ENCODE data around the gene ALG10.
"Not testable (repeated sequence)": the region's sequence is repeated elsewhere in the genome, so short reads cannot be mapped to it uniquely, and the experiment has no call there.

Gene ALG10, protein sequence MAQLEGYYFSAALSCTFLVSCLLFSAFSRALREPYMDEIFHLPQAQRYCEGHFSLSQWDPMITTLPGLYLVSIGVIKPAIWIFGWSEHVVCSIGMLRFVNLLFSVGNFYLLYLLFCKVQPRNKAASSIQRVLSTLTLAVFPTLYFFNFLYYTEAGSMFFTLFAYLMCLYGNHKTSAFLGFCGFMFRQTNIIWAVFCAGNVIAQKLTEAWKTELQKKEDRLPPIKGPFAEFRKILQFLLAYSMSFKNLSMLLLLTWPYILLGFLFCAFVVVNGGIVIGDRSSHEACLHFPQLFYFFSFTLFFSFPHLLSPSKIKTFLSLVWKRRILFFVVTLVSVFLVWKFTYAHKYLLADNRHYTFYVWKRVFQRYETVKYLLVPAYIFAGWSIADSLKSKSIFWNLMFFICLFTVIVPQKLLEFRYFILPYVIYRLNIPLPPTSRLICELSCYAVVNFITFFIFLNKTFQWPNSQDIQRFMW

DNA sequence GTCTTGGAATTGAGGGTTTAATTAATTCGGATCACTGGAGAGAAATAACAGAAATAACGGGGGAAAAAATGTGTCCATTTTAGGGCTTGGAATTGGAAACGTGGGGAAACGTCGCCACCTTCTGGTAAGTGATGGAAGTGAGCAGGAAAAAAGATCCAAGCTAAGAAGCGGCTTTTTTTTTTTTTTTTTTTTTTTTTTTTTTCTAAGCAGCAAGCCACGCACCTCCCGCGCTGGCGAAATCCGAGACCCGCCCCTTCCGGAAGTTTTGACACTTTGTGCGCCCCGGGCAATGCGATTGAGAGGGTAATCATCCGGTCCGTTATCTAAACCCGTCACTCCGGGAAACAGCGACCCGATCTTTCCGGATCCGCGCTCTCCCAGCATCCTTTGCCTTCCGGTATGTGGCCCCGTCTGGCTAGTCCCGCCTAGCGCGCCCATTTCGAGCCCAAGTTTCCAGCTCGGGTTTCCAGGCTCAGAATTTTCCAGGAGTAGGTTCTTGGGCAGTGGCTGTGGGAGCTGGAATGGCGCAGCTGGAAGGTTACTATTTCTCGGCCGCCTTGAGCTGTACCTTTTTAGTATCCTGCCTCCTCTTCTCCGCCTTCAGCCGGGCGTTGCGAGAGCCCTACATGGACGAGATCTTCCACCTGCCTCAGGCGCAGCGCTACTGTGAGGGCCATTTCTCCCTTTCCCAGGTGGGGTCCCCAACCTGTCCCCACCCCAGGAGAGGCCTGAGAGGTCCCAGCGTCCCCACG, at the start of gene ALG10:
ALG10 (plus strand) TSS at position 418 of the 752 bp plus-strand sequence; CDS start at position 522, 104 bp downstream.
- DNase-seq: peak; percentile 97

DNA sequence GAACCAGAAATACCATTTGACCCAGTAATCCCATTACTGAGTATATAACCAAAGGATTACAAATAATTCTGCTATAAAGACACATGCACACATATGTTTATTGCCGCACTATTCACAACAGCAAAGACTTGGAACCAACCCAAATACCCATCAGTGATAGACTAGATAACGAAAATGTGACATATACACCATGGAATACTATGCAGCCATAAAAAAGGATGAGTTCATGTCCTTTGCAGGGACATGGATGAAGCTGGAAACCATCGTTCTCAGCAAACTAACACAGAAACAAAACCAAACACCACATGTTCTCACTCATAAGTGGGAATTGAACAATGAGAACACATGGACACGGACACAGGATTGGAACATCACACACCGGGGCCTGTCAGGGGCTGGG, 49.4 kb upstream of the ALG10 start:
- not testable (repeated sequence) for DNase-seq

DNA sequence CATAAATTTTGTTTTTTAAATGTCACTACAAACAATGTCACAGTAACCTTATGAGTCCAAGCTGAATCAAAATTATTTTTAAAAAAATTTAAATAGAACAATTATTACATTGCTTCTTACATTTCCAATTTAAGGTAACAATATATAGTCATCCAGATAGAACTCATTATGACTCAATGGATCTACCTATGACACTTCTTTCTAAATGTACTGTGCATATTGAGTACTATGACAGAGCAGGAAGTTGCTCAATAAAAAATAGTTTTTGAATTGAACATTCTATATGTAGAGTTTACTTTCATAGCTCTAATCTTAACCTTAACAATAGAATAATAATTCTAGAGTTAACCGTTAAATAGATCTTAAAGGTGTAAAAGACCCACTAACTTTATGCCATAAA, 44.4 kb upstream of the ALG10 start:
- no peak for DNase-seq

DNA sequence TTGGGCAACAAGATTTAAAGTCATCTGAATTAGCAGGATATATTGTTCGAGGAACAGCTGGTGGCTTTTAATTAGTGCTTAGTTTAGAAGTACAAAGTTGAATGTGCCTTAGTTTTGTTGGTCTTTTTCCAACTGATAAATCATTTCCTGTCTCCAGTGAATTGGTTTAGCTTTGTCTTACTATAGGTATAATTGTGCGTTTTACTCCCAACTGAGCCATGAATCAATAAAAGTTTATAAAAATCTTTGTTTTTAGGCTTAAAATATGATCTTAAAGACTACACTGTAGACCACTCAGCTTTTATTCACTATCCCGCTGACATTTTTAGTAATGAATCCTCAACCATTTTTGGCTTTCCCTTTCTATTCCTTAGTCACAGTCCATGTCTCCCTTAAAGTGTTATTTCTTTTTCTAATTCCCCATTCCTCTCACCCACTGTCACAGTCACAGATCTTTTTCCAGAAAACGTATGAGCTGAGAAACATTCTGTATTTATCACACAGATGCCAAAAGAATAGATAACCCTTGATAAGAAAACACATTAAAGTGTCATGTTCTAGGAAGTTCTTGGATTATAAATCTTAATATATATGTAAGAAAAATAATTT, 34.0 kb upstream of the ALG10 start:
- no peak for DNase-seq

DNA sequence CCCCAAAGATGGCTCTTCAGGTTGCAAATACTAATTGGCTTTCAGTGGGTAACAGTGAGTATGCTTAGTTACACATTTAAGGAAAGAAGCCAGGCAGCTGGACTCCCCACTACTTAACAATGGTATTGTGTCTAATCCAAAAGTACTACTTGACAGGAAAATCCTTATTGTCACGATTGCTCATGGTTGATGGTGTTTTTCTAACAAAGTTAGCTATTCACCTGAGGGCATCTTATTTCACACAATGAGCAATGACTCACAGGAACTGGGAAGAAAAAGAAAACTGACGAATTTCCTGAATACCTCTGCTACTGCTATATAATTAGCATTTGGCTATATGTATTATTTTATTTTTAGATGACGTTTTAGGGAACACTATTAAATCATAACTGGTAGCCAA, 33.4 kb upstream of the ALG10 start:
- no peak for DNase-seq

DNA sequence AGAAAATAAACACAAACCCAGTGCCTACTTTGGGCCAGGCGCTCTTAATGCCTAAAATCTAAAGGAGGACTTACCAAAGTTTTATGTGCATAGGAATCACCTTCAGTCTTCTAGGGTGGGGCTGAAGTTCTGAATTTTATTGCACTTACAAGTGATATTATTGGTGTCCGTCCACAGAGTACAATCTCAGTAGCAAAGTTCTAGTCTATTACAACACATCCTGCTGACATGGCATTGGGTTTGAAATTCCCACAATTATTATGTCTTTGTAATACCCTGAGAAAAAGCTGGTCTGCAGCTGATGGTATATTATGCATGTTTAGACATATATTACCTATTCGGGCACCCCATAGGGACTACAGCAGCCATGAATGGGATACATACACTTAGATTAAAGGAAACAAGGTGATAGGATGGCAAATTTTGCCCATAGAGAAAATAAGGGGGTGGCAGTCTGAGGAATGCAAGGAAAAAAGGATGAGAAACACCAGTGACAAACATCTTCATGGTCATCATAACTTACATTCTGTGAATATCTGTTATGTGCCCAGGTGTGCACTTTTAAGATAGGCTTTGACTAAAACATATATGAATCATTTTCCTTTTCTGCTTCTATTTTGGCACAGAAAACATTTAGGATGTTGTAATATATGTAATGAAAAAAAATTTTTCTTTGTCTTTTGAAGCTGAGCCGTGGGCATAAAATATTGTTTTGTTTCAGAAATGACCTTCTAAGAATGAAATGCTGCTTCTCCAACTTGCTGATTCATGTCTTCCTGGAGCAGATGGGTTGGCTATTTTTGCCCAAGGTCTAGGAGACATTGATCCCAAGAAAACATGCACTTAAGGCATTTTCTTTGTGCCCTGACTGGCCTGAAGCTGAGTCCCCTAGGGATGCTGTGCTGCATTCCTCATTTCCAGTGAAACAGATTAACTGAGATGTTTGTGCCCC, 27.2 kb upstream of the ALG10 start:
- no peak for DNase-seq

DNA sequence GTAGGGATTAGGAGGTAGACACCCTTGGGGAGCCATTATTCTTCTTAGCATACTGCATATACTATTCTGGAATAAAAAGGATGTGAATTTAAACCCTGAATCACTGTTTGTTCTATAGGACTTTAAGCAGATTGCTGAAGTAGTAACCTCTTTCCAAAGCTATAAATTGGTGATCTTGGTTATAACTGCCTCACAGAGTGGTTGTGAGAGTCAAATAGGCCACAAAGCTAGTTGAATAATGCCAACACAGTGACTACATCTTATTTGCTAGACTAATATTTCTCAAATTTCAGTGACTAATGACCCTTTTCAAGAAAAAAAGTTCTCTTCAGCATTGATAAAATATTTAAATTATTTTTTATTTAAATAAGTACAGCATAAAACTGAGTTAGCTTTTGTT, 13.5 kb upstream of the ALG10 start:
- not testable (repeated sequence) for DNase-seq

DNA sequence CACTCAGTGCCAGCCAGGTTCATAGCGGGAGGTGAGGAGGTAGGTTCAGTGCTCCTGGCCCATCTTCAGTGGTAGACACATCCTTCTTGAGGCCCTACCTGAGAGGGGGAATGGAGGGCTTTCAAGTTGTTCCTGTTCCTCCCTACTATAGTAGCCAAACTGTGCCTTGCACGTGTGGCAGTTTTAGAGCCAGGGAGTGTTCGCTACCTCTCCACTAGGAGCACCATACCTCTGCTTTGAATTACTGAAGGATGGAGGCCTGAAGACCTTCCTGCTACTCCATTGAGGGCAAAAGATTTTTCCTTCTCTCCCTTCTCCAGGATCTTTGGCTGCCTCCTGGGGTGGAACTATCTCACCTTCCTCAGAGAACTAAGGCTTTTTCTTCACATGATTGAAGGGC, 5.9 kb upstream of the ALG10 start:
- no peak for DNase-seq

DNA sequence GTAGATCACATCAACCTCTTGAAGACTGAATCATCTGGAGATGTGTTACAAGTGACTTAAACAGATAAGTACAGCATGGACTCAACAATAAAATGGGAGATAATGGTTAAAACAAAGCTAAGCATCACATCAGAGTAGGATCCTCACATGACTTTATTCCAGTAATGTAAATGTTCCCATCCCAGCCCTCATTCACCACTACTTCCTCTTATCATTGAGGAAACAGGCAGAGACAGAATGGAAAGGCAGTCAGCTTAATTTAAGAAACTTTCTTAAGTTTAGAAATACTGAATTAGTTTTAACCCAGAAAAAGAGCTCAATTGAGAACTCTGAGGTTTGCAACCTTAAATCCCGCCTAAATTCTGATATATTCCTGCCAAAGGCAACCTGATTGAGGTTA, 1.2 kb upstream of the ALG10 start:
- no peak for DNase-seq

DNA sequence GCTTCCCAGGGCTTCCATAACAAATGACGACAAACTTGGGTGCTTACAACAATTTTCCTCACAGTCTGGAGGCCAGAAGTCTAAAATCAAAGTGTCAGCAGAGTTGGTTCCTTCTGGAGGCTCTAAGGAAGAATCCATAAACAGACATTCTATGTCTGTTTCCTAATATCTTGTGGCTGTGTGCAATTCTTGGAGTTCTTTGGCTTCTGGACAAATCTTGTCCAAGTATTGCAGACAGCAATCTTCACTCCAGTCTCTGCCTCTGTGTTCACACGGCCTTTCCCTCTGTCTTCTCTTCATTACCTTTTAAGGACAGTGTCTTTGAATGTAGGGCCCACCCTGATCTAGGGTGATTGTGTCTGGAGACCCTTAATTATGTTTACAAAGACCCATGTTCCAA, 5.4 kb downstream of the ALG10 start:
- DNase-seq: not testable (repeated sequence)

DNA sequence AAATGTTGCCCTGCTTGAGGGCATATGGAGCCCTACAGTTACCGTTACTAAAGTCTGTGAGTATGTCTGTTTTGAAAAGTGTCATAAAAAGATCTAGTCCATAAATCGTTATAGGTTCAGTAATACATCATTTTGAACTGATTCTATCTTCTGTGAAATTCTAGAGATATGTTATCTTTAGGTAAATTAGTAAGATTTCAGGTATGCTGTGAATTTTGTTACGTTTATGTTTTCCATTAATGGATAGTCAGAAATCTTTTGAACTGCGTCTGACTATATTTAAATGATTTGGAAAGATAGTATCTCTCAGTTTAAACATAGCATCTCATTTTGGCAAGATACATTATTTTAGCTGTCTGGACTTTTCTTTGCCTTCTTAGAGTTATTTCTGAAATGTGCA, 8.3 kb downstream of the ALG10 start:
- DNase-seq: no peak

DNA sequence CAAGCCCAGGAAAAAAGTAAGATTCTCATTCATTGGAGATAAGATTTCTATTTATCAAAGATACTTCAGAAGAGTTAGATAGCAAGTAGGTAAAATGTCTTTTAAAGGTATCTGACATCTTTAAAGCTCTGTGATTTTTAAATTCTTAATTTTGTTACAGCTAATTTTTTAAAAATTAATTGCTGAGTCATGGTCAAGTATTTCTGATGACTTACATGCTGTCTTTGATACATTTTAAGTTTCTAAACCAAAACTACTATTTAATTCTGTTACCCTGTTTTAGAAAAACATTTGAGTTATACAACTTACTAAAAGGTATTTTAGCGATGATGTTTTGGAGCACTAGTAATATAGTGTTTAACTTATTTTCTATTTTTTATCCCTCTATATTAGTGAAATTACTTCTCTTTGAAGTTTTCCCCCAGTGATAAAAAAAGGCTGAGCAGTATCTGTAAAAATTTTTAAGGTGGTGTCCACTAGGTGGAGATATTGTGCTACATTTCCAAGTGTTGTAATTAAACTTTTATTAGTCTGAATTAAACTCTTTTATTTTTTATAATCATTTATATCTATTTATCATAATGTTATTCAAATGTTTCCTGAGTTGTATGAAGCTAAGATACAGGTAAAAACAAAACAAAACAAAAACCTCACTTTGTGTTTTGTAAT, 11.5 kb downstream of the ALG10 start:
- no peak for DNase-seq

DNA sequence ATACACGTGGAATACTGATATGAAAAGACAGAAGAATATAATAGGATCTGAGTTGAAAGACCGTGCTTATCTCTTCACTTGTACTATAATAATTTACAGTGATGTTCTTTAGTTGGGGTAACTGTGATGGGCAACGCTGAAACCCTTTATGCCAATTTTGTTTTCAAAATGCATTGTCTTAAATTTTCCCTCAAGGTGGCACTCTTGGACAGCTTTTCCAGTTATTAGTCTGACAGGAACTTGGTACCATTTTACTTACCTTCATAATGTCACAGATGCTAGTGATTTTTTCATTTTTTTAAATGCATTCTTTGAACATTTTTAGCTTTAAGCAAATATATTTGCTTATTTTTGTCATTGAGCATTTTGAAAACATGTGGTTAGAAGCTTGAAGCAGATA, 16.1 kb downstream of the ALG10 start:
- DNase-seq: peak; percentile 1

DNA sequence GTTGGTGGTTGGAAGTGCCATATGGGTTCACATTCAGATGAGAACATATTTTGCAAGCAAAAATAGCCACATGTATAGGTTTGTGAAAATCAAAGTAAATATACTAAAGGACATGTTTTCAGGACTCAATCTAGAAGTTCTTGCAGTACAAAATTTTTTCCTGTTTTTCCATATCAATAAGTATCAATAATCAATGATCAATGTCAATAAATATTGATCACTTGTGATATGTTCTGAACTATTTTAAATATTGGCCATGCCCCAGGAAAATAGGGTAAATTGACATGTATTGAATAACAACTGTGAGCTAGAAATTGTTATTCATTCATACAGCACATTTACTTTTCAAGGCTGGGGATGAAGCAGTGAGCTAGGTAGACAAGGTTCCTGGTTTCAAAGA, 24.3 kb downstream of the ALG10 start:
- no peak for DNase-seq

DNA sequence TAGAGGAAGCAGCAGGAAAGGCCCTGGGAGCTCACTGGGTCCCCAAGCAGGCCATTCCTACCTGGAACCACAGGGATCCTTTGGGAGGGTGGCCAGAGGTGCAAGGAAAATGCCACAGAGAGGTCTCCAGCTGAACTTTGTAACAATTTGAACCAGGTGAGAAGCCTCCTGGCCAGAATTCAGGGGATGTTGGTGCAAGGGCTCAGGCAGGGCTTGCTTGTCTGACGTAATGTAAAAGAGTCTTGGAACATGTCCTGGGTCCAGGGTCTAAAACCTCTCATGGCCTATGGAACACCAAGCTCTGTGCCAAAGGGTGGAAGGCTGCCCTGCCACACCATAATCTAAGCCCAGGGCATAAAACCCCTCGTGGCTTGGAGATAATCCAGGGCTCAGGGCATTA, 25.6 kb downstream of the ALG10 start:
- not testable (repeated sequence) for DNase-seq

DNA sequence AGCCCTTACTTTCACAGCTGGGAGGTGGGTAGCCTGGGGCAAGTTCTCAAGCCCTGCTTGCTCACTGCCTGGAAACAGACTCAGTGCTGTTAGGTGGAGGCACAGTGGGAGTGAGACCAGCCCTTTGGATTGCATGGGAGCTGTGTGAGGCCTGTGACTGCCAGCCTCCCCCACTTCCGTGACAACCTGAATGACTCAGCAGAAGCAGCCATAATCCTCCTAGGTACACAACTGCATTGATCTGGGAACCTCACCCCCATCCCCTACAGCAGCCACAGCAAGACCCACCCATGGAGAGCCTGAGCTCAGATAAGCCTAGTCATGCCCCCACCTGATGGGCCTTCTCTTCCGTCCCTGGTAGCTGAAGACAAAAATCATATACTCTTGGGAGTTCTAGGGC, 26.4 kb downstream of the ALG10 start:
- DNase-seq: no peak

DNA sequence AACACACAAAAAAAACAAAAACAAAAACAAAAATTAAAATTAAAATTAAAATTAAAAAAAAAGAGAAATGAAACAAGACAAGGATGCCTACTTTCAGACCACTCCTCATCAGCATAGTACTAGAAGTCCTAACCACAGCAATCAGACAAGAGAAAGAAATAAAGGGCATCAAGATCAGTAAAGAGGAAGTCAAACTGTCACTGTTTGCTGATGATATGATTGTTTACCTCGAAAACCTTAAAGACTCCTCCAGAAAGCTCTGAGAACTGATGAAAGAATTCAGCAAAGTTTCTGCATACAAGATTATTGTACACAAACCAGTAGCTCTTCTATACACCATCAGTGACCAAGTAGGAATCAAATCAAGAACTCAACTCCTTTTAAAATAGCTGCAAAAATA, 29.2 kb downstream of the ALG10 start:
- DNase-seq: no peak

DNA sequence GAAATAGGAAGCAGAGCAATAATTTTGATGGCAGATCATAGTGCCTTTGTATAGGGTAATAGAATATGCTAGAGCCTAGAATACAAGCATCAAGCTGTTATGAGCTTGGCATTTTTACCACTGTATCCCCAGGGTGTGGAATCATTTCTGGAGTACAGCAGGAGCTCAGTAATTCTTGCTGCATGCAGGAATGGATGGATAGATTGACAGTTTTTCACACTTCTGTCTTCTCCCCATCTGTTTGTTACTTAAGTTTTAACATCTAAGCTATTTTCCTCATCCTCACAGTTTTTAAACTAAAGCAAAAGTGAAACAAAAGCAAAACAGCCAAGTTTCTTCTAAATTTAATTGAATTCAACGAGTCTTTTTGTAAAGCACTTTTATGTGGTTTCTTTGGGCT, 32.6 kb downstream of the ALG10 start:
- no peak for DNase-seq
